DND-41 (cell line): ENCODE results near the gene HDHD3.

Experiments
- CTCF ChIP-seq: IDR thresholded peaks from 2 replicates; pipeline ENCODE4 v1.5.1; 2012; ENCODE audit warnings: borderline replicate concordance, low read length, moderate library complexity, mild to moderate bottlenecking; ENCODE audit not compliant: poor library complexity, severe bottlenecking; ENCODE audit errors: extremely low read depth
- EZH2 ChIP-seq: IDR thresholded peaks from 3 replicates; pipeline ENCODE4 v1.6.1; 2012; ENCODE audit warnings: borderline replicate concordance, low read depth, mild to moderate bottlenecking, moderate library complexity, low read length, inconsistent platforms; ENCODE audit not compliant: severe bottlenecking

- TF ChIP-seq CTCF = no peak
- TF ChIP-seq EZH2 = no peak
These were observed 34.9 kb downstream of the HDHD3 start for GRCh38 chr9:113341712-113342410.
